GM19395 (cell line): ENCODE data around the gene CRYBB2.
"Not testable (repeated sequence)": the region's sequence is repeated elsewhere in the genome, so short reads cannot be mapped to it uniquely, and the experiment has no call there.

Source experiments
- ATAC-seq: cut with Tn5 transposase; IDR thresholded peaks from one replicate; pipeline ENCODE4 v1.9.1; 2021; ENCODE audit warnings: mild to moderate bottlenecking, moderate library complexity; ENCODE audit not compliant: unreplicated experiment

CRYBB2 gene

GRCh38 chr22:25232301-25232700 lies 12.9 kb downstream of the CRYBB2 start:
- ATAC-seq: no peak

DNA sequence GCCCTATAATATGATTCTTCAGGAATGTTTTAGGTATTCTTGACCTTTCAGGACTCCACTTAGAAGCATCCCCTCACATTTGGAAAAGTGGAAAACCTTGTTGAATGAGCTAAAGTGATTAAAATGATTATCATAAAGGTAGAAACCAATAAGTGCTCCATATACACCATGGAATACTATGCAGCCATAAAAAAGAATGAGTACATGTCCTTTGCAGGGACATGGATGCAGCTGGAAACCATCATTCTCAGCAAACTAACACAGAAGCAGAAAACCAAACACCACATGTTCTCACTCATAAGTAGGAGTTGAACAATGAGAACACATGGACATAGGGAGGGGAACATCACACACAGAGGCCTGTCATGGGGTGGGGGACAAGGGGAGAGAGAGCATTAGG lies 14.3 kb downstream of the CRYBB2 start:
- not testable (repeated sequence) for ATAC-seq

GRCh38 chr22:25235547-25236290 lies 16.3 kb downstream of the CRYBB2 start:
- no peak for ATAC-seq

- ATAC-seq: no peak
Observed at GRCh38 chr22:25236417-25236816, 17.0 kb downstream of the CRYBB2 start.

- ATAC-seq: no peak
Observed at GRCh38 chr22:25237503-25237902, 18.1 kb downstream of the CRYBB2 start.

DNA sequence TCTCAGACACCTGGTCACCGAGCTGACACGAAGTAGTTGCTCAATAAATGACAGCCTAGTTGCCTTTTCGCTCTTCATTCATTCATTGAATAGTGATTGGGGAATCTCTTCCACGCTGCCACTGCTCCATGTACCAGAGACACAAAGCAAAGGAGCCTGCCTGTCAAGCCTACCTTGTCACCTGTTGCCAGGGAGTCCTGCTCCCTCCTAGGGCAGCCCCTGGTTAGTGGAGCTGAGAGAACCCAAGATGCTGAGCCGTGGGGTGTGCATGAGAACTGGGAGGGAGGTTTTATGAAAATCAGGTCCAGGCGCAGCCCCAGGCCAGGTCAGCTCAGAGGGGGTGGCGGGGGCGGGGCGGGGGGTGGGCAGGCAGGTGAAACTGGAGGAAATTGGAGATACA lies 18.6 kb downstream of the CRYBB2 start:
- not testable (repeated sequence) for ATAC-seq

DNA sequence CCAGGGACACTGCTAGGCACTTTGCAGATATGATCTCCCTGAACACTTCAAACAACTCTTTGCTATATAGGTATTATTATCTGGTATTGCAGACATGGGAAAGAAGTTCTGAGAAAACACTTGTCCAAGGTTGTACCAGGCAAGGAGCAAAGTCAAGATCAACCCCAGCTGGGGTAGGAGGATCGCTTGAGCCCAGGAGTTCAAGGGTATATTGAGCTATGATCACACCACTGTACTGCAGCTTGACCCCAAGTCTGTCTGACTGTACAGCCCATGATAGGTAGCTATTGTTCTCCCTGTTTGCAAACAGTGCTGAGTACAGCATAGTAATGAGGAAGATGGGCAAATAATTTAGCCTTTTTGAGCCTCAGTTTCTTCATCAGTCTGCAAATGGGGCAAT lies 35.7 kb downstream of the CRYBB2 start:
- not testable (repeated sequence) for ATAC-seq

DNA sequence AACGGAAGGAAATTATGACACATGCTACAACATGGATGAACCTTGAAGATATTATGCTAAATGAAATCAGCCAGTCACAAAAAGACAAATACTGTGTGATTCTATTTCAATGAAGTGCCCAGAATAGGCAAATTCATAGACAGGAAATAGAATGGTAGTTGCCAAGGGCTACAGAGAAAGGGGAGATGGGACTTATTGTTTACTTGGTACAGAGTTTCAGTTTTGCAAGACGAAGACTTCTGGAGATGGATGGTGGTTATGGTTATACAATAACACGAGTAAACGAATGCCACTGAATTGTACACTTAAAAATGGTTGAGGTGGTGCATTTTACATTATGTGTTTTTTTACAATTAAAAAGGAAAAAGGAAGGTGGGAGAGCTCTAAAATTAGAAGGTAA lies 48.1 kb downstream of the CRYBB2 start:
- not testable (repeated sequence) for ATAC-seq

GRCh38 chr22:25268902-25269301 lies 49.5 kb downstream of the CRYBB2 start:
- not testable (repeated sequence) for ATAC-seq

DNA sequence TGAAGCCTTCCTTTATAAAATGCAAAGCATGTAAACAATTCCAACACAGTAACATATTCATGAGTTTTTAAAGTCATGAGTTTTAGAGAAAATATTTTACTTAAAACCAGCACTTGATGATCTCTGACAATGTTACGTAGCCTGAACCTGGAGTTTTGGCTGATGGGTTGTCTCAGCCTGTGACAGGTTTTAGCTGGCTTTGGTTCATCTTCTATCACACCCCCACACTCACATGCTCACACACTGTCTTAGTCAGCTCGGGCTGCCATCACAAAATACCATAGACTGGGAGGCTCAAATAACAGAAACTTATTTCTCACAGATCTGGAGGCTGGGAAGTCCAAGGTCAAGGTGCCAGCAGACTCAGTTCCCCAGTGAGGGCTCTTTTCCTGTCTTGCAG lies 50.6 kb downstream of the CRYBB2 start:
- ATAC-seq: not testable (repeated sequence)

- ATAC-seq: not testable (repeated sequence)
Observed at GRCh38 chr22:25273231-25273630, 53.8 kb downstream of the CRYBB2 start.

- not testable (repeated sequence) for ATAC-seq
Observed at GRCh38 chr22:25273928-25274327, 54.5 kb downstream of the CRYBB2 start.

GRCh38 chr22:25280118-25280517 lies 60.7 kb downstream of the CRYBB2 start:
- ATAC-seq: not testable (repeated sequence)
